Measurements from ENCODE around the gene ADH6. TPM values are rescaled to one million over a fixed set of nuclear protein-coding genes. Genes with fewer than 3 reads are reported as not detected.

Gene ADH6
- total and polyA plus RNA-seq, 4 donors, result 36.7 to 163 (median 107) TPM

GRCh38 chr4:99207911-99208718 lies 10.9 kb downstream of the ADH6 start:
- TF ChIP-seq RXRA (IDR thresholded peaks at IDR 0.05) (no peak), REST (IDR thresholded peaks at IDR 0.05) (no peak), ATF3 (IDR thresholded peaks at IDR 0.05) (no peak), JUND (IDR thresholded peaks at IDR 0.05) (no peak), YY1 (IDR thresholded peaks at IDR 0.05) (no peak), TAF1 (conservative IDR thresholded peaks at IDR 0.05) (no peak), ZBTB33 (IDR thresholded peaks at IDR 0.05) (no peak), RAD21 (IDR thresholded peaks at IDR 0.05) (no peak), HNF4G (IDR thresholded peaks at IDR 0.05) (no peak)
- H3K27ac ChIP-seq (ENCODE audit: low read depth in 1 of 2, low read length in 2 of 2), result no peak overlapping the region

GRCh38 chr4:99207069-99207743 lies 11.8 kb downstream of the ADH6 start:
- H3K4me3 ChIP-seq (ENCODE audit: low read depth in 1 of 3, low read length in 3 of 3), result no peak overlapping the region
- WGBS, result 73% methylated on average over 4 of the region's 4 CpGs
- no peak overlapping the region for H3K27ac ChIP-seq (ENCODE audit: low read depth in 1 of 2, low read length in 2 of 2)
- no peak for DNase-seq (ENCODE audit: low spot score)
- no peaks in the 10 kb centered on the region for H3K9me3 ChIP-seq (ENCODE audit: control insufficient read depth in 4 of 4, low read length in 3 of 4)
- no peak overlapping the region for H3K9ac ChIP-seq (ENCODE audit: low read depth in 1 of 2, low read length in 2 of 2)
- H3K27me3 ChIP-seq (ENCODE audit: control insufficient read depth in 4 of 4, insufficient read depth in 4 of 4, low read length in 3 of 4), result no peaks in the 10 kb centered on the region
- peaks cover 0 to 16% (median 10%) of the 10 kb centered on the region in 4 donors for H3K36me3 ChIP-seq (ENCODE audit: control insufficient read depth in 4 of 4, insufficient read depth in 3 of 4, low read depth in 1 of 4, low read length in 3 of 4)
- no peak for TF ChIP-seq RXRA (IDR thresholded peaks at IDR 0.05)
- TF ChIP-seq JUND (IDR thresholded peaks at IDR 0.05), result no peak
- no peak for TF ChIP-seq MAX (IDR thresholded peaks at IDR 0.05)
- no peak for TF ChIP-seq FOXA2 (IDR thresholded peaks at IDR 0.05)
- no peak for TF ChIP-seq HNF4A (conservative IDR thresholded peaks at IDR 0.05)
- H3K4me1 ChIP-seq (ENCODE audit: control insufficient read depth in 4 of 4, insufficient read depth in 4 of 4, low read length in 3 of 4), result peaks cover 0 to 74% (median 65%) of the 10 kb centered on the region in 4 donors

More at GRCh38 chr4:99207911-99208718, 10.9 kb downstream of the ADH6 start:
- peaks cover 0 to 17% (median 9%) of the 10 kb centered on the region in 4 donors for H3K36me3 ChIP-seq (ENCODE audit: control insufficient read depth in 4 of 4, insufficient read depth in 3 of 4, low read depth in 1 of 4, low read length in 3 of 4)
- H3K9me3 ChIP-seq (ENCODE audit: control insufficient read depth in 4 of 4, low read length in 3 of 4), result no peaks in the 10 kb centered on the region
- no peak overlapping the region for H3K9ac ChIP-seq (ENCODE audit: low read depth in 1 of 2, low read length in 2 of 2)
- WGBS, result 28% methylated on average over 10 of the region's 10 CpGs
- H3K27me3 ChIP-seq (ENCODE audit: control insufficient read depth in 4 of 4, insufficient read depth in 4 of 4, low read length in 3 of 4), result no peaks in the 10 kb centered on the region
- peaks cover 0 to 65% (median 57%) of the 10 kb centered on the region in 4 donors for H3K4me1 ChIP-seq (ENCODE audit: control insufficient read depth in 4 of 4, insufficient read depth in 4 of 4, low read length in 3 of 4)
- no peak for DNase-seq (ENCODE audit: low spot score)
- no peak overlapping the region for H3K4me3 ChIP-seq (ENCODE audit: low read depth in 1 of 3, low read length in 3 of 3)
